Inflammatory macrophage treated with lipopolysaccharide for 4 hours (primary cell): ENCODE results near the gene STX16.

Experiments used
- DNase-seq: peaks from one replicate; pipeline ENCODE4 v3.0.0-alpha.2; 2020

Gene STX16

DNA sequence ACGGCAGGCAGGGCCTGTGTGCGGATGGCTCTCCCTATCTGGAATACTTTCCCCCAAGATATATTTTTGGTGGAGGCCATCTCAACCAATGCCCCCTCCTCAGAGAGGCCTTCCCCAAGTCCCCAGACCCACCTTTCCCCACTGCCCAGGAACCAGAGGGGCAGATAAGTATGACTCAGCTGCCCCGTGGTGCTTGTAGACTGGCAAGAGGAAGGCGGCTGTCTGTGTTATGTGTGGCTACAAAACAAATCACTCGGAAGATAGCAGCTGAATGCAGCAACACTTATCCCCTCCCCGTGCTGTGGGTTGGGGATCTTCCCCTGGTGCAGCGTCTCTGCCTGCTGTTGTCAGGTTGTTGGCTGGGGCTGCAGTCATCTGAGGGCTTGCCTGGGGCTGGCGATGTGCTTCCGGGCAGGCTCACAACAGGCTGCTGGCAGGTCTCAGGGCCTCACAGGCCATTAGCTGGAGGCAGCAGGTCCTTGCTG, 48.6 kb downstream of the STX16 start:
- DNase-seq = no peak

DNA sequence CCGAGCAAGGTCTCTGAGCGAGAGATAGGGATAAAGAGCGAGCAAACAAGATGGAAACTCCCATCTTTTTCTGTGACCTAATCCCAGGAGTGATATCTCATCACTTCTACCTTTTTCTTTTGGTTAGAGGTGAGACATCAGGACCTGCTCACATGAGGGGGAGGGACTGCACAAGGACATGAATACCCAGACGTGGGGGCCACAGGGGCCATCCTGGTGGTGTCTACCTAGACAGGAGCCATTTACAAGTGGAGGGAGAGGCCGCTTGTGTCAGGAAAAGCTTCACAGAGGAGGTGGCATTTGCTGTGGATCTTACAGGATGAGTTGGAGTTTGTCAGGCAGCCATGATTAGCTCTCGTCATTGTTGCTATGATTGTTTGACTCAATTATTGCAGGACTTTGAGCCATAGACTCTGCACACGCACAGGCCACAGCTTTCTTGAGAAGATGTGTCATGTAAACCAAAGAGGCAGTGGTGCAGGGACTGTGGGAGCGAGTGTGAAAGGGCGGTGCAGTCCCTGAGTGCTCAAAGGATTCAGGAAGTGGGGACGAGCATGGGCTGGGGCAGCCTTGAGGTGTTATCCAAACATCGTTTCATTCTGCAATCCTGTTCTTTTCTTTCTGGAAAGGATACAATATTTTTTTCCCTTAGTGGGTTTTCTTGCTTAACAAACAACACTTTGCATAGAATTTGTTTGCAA, 49.2 kb downstream of the STX16 start:
- peak; percentile 10 for DNase-seq

DNA sequence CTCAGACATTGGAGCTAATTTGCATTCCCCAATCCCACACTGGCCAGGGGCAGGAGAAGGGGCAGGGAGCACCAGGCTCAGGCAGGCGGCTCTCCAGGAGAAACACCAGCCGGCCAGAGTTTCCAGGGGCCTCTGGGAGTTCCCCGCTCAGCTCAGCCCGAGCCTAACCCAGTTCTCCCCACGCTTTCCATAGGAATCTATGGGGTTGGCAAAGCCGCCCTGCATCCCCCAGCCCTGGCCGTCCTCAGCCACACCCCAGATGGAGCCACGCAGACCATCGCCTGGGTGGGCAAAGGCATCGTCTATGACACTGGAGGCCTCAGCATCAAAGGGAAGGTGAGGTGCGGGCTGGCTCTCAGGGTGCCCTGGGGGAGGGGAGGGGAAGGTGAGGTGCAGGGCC, 49.7 kb downstream of the STX16 start:
- no peak for DNase-seq

DNA sequence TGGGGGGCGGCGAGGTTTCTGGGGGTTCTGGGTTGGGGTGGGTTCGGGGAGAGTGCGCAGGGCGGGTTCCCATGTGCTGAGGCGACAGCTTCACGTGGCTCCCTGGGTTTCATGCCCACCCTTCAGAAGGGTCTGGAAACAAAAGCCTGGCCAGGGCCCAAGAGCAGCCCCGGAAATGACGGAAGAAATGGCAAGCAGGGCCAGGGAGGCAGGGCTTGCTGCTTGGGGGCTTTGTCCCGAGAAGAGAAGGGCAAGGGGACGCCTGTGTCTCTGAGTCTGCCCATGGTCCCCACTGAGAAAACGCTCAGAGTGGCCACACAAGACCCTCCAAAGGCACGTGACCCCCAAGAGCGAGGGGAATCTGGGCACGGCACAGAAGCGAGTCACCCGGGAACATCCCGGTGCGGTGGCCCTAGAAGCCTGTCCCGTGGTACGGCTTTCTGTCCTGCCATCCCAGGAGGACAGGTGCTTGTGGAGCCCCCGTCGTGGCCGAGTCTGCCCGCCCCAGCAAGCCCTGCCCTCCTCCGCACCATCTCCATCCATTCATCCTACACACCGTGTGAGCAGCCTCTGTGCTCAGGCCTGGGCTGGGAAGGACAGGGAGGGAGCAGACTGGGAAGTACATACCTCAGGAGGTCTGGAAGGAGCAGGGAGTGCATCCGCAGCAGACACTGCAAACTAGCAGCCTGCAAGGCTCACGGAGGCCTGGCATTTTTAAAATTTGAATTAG, 50.5 kb downstream of the STX16 start:
- DNase-seq = no peak

DNA sequence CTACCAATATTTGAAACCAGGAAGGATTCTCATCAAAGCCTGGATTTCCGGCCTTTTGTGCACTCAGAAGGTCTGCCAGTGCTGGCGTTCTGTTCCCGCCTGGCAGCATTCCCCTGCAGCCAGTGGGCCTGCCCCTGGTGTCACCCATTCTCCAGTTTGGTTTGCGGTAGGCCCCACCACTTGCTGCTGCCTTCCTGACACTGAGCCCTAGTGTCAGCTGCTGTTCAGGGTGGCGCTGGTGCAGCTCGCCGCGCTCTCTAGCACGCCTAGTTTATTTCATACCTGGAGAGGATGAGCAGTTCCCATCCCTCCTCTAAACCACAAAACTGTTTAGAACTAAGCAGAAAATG, 51.1 kb downstream of the STX16 start:
- no peak for DNase-seq

DNA sequence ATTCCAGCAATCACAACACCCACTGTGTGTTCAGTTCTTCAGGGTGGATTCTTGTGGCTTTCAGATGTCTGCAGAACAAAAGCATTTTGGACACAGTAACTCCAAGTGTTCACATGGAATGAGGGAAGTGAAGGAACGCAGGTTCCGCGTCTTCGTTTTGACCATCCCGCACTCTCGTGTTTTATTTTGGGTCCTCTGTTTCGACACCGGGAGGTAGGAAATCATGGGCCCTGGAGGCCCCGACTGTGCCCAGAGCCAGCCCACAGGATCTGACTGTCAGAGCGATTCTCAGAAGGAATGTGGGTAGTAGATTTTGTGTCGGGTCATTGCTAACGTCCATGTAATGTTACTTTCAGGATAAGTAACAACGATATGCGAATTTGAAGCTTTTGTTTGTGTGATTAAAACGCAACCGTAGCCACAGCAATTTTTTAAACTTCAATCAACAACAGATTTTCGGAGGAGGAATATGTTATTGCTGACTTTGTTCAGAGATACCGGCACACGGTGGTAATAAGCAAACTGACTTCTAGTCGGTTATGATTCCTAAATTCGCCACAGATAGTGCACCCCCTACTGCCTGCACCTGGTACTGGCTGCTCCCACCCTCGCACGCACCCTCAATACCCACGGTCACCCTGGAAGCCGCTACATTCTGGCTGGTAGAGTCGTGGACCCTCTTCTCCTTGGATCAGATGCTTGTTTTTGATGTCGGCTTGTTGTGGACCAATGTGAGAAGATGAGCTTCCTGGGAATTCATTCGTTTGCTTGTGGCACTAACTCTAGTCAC, 52.0 kb downstream of the STX16 start:
- no peak for DNase-seq

DNA sequence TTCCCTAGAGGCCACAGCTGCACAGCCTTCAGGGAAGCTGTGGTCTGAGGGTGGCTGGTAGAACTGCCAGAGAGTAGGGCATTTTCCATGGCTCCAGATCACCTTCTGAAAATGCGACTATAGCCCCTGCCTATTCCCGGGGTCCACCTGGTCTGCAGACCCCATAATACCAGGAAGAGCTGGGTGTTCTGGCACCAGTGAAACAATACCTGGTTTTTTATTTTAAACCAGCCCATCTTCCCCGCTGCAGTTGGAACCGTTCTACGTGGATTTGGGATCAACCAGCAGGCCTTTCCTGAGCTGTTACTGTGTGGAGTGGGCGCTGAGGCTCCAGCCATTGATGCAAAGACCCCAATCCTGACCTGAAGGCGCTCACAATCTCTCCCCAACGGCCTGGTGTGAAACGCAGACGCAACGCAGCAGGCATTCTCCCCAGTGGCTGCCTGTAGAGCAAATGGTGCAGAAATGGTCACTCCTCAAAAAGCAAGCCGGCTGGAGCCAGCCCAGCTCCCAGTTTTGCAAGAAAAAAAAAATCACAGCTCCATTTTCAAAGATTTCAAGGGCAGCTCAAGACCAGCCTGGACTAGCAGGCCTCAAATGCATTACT, 52.8 kb downstream of the STX16 start:
- DNase-seq = no peak

DNA sequence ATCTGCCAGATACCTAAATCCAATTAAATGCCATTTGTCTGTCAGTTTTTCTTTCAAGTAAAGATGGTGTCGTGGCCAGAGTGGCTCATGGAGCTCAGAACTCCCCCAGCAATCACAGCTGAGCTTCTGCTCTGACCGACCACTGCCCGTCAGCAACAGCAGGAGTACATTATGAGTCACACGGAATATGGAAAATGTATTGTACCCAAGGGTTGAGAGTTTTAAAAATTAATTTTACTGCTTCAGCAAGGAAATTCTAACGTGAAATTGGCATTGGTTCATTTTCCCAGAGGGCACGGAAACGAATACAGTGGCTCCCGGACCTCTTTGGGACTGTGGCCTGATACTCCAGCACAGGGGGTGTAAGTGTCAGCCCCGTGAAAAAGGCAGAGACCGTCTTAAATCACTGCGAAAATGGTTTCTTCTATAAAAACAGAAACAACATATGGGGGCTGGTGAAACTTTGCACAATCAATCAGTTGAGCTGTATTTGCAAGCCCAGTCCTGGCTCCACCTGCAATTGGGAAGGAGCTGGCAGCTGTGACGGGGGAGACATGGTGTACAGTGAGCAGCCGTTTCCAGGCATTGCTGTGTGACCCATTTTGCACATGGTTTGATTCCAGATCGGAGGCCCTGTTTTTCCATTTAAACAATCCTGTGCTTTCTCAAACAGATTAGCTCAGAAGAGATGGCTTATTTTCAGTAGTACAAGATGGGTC, 54.3 kb downstream of the STX16 start:
- no peak for DNase-seq

DNA sequence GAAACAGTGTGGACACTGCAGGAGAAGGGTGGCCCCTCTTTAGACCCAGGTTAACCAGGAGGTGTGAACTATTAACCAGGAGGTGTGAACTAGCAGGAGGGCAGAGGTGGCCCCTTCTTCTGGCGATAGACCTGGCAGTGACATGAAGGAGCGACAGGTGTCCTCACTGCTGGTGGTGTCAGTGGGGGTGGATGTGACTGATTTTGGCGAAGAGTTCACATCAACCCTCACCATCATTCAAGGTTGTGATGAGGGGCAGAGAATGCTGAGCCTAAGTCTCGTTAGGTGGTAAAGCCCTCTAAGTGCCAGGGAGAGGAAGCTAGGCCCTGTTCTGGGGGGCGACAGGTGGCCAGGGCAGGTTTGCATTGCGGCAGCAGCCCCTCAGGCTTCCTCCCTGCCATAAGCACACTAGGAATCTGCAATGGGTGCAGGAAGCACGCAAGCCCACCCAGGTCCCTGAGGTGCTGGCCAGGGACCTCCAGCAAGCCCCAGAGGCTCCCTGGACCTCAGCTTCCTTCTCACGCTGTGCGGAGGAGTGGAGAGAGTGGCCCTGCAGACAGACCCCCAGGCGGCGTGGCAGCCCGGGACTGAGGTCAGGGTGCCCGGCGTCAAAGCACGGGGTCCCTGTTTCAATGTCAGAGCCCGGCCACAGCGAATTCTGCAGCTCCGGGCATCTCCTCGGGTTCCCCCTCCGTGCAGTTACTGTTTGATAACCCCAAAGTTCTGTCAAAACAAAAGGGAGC, 55.2 kb downstream of the STX16 start:
- DNase-seq = no peak

DNA sequence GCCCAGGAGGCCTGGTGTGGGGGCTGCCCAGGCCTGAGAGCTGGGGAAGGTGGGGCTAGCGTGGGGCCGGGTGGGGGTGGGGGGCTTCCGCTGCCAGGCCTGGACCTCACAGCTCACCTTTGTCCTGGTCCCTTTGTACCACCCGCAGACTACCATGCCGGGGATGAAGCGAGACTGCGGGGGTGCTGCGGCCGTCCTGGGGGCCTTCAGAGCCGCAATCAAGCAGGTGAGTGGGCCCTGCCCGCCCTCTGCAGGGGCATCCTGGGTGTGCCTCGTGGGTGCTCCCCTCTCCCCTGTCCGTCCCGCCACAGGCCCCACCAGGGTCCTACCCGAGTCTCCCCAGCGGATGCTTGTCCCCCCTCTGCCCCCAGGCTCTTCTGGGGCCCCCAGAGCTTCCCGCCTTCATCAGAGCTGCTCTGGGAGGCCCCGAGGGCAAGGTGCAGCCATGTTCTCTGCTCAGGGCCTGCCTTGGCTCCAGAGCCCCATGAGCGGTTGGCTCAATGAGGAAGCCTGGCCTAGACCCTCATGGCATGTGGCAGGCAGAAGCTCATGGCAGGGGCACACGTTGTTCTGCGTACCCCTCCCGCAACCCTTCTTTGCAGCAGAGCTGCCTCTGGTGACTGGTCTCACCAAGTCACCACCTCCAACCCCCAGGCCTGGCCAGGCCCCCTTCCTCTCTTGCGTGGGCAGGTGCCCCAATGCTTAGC, 56.0 kb downstream of the STX16 start:
- no peak for DNase-seq

DNA sequence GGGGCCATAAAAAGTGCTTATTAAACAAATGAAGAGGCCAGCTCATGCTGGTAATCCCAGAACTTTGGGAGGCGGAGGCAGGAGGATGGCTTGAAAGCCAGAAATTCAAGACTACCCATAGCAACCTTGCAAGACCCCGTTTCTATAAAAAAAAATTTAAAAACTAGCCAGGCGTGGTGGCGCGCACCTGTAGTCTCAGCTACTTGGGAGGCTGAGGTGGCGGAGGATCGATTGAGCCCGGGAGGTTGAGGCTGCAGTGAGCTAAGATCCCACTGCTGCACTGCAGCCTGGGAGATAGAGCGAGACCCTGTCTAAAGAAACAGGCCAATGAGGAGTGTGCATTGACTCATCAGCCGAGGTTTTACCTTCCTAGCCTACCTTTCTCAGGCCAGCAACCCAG, 56.7 kb downstream of the STX16 start:
- no peak for DNase-seq

DNA sequence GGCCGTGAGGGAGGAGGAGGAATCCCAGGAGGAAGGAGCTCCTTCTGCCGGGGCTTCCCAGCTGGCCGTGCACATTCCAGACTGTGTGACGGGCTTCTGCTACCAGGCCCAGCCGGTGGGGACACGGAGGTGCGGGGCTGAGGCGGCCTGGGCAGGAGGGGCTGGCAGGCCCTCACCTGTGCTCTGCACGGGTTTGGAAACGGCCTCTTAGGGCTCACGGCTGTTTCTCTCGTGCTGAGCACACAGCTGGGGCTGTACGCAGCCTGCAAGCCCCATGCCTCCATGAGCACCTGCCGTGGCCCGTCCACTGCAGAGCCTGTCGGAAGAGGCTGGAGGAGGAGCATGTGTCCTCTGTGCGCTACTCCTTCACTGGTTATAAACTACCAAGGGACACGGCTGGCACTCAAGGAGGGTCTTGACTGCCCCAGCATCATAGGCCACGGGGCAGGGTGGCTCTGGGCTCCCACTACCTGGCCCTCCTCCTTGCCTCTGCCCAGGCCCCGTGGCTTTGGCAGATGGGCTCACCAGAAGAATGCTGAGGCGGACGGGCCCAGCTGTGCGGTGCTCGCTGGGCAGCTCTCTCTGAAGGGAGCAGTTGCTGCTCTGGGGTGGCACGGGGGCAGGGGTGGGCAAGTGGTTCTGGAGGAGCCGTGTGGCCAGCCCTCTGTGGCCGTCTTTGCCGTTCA, 57.3 kb downstream of the STX16 start:
- no peak for DNase-seq

DNA sequence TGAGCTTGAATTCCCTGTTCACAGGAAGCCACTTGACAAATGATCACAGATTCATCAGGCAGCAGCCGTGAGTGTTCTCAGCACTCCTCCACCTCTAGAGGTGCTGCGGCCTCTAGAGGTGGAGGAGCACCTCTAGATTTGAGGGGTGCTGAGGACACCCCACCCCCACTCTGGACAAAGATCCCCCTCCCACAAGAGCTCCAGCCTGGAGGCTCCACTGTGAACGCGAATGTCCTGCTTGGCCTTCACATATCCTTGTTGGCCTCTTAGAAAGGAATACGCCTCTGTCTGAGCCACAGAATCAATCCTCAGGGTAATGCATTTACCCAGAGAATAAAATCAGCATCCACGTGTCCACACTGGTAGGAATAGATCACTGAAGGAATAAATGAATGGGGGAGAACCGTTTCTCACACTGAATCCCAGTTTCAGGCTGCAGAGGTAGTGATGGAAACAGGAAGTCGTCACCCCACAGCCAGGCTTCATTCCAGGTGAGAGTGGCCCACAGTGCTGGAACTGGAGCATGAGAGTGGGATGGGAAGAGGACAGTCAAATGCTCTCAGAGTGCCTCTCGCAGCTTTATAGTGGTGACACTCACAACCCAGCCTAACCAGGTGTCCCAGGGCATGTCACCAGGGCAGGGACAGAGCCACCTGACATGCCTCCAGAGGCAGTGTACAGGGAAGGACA, 58.1 kb downstream of the STX16 start:
- DNase-seq = no peak

DNA sequence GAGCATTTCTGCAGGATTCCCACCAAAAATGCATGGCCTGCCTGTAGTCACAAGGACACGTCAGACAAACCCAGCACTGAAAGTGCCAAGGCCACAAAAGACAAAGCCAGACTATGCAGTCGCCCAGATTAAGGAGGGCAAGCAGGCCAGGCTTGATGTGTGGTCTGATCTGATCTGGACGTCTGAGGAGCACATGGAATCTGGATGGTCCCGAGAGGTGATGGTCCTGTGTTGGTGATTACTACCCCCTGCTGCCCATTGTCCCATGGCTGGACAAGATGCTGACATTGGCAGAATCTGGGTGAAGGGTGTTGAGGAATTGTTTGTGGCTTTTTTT, 58.6 kb downstream of the STX16 start:
- no peak for DNase-seq

DNA sequence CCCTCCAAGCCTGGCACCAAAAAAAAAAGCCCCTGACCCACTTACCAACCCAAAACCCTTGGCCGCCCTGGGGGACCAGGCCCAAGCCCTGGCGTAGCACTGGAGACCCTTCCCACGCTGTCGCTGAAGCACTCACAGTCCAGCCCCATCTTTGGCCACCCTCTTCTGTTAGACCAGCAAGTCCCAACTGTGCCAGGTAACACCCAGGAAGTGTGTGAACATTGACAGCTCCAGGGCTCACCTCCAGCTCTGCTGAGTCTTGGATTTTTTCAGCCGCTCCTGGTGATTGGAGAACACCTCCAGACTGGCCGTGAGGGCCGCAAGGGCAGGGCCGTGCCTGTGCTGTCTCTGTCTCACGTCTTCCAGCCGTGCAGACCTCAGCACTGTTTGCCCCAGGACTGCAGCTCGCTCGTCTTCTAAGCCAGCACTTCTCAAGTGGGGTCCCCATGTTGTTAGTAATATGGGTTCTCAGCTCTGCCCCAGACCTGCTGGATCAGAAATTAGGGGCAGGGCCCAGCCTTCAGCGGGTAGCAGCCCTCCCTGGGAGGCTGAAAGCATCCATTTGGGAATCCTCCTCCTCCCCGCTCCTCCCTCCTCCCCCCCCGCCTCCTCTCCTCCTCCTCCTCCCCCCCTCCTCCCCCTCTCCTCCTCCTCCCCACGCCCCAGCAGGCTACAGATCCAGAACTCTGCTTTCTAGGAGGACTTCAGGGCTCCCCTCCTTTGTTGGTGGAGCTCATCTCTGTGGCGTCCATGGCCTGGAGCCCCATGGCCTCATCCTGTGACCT, 59.6 kb downstream of the STX16 start:
- DNase-seq = no peak

DNA sequence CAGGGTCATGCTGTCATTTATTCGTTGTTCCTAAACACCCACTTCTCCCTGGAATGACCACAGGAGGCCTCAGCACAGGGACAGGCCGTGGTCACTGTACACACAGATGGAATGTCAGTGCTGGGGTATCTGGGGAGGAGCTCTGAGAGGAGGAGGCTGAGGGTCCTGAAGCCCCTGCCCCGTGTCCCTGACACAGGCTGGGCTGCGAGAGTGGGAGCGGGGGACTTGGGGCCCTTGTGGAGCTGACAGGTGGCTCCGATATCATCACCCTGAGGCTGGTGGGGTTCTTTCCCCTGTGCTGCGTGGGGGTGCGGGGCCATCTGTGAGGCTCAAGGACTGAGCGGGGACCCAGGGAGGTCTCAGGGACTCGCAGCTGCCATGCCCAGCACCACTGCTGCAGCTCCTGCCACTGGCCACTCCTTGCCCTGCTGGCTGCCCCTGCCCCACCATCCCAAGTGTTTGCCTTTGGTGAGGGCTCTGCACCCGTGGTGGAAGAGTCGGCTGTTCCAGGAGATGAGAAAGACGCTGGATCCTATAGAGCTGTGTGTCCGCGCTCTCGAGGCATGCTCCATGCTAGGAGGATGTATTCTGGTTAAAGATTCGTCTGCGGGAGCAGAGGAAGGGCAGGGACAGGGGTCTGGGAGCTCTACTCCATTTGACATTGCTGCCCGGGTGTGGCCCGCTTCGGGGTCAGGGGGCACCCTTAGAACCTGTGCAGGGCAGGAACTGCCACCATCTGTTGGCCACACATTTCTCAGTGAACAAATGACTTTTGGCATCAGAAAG, 60.4 kb downstream of the STX16 start:
- DNase-seq = peak; percentile 9

DNA sequence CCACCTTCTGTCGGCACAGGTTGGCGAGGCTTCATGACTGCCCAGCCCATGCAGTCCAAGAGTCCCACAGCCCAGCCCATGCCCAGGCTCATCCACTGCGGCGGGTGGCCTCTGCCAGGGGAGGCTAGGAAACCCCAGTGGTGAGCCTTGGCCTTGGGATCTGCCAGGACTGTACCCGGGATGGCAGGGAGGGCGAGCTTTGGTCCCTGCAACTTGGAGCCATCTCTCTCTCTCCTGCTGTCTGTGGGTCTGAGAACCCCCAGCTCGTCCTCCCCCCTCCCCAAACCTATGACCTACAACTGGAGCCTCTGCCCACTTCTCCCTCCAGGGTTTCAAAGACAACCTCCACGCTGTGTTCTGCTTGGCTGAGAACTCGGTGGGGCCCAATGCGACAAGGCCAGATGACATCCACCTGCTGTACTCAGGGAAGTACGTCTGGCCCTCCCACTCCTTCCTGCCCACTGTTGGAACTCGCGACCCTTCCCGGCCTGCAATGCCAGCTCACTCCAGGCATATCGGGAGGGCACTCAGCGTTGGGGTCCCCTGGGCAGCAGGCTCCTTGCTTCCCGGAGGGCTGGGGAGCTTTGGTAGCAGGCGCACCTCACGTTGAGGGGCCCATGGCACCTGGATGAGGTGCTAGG, 61.2 kb downstream of the STX16 start:
- no peak for DNase-seq
